PC-3 (cell line): ENCODE data around the gene NEK1.

Source experiments
- CTCF ChIP-seq: fragments of 300-600 bp; sonication (generic); conservative IDR thresholded peaks from 2 replicates; pipeline ENCODE4 v1.5.1; 2017; ENCODE audit warnings: antibody characterized with exemption, low read depth, mild to moderate bottlenecking, low read length
- EZH2 ChIP-seq: fragments of 300-600 bp; sonication (generic); IDR thresholded peaks from one replicate; pipeline ENCODE4 v1.6.1; 2017; ENCODE audit warnings: antibody characterized with exemption, mild to moderate bottlenecking, low read length; ENCODE audit not compliant: unreplicated experiment
- EZH2phosphoT487 ChIP-seq: fragments of 300-600 bp; sonication (generic); IDR thresholded peaks from 2 replicates; pipeline ENCODE4 v1.6.1; 2018; ENCODE audit warnings: mild to moderate bottlenecking, antibody characterized with exemption, low read length, borderline replicate concordance

- TF ChIP-seq CTCF (no peak), EZH2 (no peak), EZH2phosphoT487 (no peak)
Observed at GRCh38 chr4:169359961-169360360, 252.4 kb downstream of the NEK1 start.
